ENCODE data around the gene CLRN2.

Gene CLRN2

DNA sequence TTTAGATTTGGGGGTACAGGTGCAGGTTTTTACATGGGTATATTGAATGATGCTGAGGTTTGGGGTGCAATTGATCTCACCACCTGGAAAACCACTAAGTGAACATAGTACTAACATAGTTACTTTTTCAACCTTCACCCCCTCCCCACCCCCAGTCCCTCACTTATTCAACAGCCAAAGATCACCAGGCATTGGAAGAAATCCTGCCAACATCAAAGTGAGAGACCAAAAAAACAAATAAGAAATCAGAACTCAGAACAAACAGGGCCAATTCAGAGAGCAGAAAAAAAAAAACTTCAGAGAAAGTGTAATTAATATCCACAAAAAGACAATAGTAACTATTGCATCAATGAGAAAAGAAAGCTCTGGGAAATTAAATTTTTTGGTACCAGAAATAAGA, 41.5 kb downstream of the CLRN2 start:
- TF ChIP-seq POLR2AphosphoS5 (IDR thresholded peaks at IDR 0.05; ENCODE audit: low read depth, low read length) = no peak
- TF ChIP-seq SIN3A (IDR thresholded peaks at IDR 0.05; ENCODE audit: borderline replicate concordance, insufficient read depth, low read length) = no peak
- TF ChIP-seq TAF1 (IDR thresholded peaks at IDR 0.05; ENCODE audit: borderline replicate concordance, insufficient read depth, low read length) = no peak
- TF ChIP-seq FOXP2 (optimal IDR thresholded peaks at IDR 0.05; ENCODE audit: borderline replicate concordance, extremely low read depth, extremely low read length, insufficient read depth) = no peak
- TF ChIP-seq, protein P1, sequence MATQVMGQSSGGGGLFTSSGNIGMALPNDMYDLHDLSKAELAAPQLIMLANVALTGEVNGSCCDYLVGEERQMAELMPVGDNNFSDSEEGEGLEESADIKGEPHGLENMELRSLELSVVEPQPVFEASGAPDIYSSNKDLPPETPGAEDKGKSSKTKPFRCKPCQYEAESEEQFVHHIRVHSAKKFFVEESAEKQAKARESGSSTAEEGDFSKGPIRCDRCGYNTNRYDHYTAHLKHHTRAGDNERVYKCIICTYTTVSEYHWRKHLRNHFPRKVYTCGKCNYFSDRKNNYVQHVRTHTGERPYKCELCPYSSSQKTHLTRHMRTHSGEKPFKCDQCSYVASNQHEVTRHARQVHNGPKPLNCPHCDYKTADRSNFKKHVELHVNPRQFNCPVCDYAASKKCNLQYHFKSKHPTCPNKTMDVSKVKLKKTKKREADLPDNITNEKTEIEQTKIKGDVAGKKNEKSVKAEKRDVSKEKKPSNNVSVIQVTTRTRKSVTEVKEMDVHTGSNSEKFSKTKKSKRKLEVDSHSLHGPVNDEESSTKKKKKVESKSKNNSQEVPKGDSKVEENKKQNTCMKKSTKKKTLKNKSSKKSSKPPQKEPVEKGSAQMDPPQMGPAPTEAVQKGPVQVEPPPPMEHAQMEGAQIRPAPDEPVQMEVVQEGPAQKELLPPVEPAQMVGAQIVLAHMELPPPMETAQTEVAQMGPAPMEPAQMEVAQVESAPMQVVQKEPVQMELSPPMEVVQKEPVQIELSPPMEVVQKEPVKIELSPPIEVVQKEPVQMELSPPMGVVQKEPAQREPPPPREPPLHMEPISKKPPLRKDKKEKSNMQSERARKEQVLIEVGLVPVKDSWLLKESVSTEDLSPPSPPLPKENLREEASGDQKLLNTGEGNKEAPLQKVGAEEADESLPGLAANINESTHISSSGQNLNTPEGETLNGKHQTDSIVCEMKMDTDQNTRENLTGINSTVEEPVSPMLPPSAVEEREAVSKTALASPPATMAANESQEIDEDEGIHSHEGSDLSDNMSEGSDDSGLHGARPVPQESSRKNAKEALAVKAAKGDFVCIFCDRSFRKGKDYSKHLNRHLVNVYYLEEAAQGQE (IDR thresholded peaks at IDR 0.05; ENCODE audit: insufficient read depth in 1 of 2, low read depth in 2 of 2, low read length in 2 of 2) = no peak

DNA sequence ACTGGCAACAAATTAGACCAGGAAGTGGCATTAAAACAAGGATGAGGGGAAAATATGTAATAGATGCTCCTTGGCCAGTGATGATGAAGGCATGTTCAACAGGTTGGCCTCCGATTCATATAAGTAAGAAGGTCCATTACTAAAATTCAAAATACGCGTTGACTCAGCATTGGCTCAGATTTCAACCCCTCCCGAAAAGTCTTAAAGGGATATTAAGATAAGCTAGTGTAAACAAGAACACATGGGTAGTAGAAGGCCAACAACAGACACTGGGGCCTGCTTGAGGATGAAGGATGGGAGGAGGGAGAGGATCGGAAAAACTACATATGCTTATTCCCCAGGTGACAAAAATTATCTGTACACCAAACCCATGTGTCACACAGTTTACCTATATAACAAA, 42.9 kb downstream of the CLRN2 start:
- TF ChIP-seq POLR2AphosphoS5 (IDR thresholded peaks at IDR 0.05; ENCODE audit: low read depth, low read length) = no peak
- TF ChIP-seq, protein P1 (IDR thresholded peaks at IDR 0.05; ENCODE audit: insufficient read depth in 1 of 2, low read depth in 2 of 2, low read length in 2 of 2) = no peak
- TF ChIP-seq FOXP2 (optimal IDR thresholded peaks at IDR 0.05; ENCODE audit: borderline replicate concordance, extremely low read depth, extremely low read length, insufficient read depth) = no peak
- no peak for TF ChIP-seq TAF1 (IDR thresholded peaks at IDR 0.05; ENCODE audit: borderline replicate concordance, insufficient read depth, low read length)
- TF ChIP-seq SIN3A (IDR thresholded peaks at IDR 0.05; ENCODE audit: borderline replicate concordance, insufficient read depth, low read length) = no peak

DNA sequence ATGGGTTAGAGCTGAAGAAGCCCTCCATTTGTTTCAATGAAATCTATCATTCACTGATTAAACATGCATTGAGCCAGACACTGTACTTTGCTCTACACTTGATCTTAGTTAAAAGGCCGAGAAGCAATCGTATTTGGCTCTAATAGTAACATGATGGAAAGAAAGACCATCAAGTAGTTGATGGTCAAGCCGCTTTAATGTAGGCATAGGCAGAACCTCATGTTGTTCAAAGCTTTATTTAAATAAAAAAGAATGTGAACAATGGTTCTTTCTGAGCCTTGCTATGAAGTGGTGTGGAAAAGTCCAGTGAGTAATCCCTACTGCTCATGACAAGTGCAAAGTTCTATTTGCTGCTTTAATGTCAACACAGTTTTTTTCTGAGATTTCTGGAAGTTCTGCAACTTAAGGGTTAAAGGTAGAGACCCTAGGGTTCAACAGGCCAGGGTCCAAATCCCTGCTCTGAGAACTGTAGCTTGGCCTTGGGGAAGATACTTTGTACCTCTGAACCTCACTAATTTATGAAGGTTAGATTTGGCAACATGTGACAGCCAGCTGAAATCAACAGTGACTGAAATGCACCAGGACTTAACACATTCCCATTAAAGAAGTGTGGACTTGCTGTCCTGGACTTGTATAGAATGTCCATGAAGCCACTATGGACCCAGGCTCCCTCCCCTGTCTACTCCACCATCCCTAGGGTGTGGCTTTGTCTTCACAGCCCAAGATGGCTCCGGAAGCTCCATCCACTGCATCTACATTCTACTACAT, 44.2 kb downstream of the CLRN2 start:
- no peak for TF ChIP-seq TAF1 (IDR thresholded peaks at IDR 0.05; ENCODE audit: borderline replicate concordance, insufficient read depth, low read length)
- no peak for TF ChIP-seq POLR2AphosphoS5 (IDR thresholded peaks at IDR 0.05; ENCODE audit: low read depth, low read length)
- TF ChIP-seq SIN3A (IDR thresholded peaks at IDR 0.05; ENCODE audit: borderline replicate concordance, insufficient read depth, low read length) = no peak
- TF ChIP-seq, protein P1 (IDR thresholded peaks at IDR 0.05; ENCODE audit: insufficient read depth in 1 of 2, low read depth in 2 of 2, low read length in 2 of 2) = no peak
- TF ChIP-seq FOXP2 (optimal IDR thresholded peaks at IDR 0.05; ENCODE audit: borderline replicate concordance, extremely low read depth, extremely low read length, insufficient read depth) = no peak

DNA sequence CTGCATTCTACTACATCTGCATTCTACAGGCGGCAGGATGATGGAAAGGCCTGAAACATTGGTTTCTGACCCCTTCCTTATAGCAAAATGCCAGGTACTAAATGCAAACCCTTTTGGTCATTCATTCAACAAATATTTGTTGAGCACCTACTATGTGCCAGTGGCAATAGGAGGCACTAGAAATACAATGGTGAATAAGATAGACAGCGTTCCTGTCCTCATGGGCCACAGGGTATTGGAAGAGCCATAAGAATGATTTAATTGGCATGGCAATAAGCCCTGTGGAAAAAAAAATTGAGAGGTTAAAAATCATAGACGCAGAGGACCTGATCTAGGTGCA, 44.7 kb downstream of the CLRN2 start:
- no peak for TF ChIP-seq TAF1 (IDR thresholded peaks at IDR 0.05; ENCODE audit: borderline replicate concordance, insufficient read depth, low read length)
- no peak for TF ChIP-seq FOXP2 (optimal IDR thresholded peaks at IDR 0.05; ENCODE audit: borderline replicate concordance, extremely low read depth, extremely low read length, insufficient read depth)
- TF ChIP-seq POLR2AphosphoS5 (IDR thresholded peaks at IDR 0.05; ENCODE audit: low read depth, low read length) = no peak

DNA sequence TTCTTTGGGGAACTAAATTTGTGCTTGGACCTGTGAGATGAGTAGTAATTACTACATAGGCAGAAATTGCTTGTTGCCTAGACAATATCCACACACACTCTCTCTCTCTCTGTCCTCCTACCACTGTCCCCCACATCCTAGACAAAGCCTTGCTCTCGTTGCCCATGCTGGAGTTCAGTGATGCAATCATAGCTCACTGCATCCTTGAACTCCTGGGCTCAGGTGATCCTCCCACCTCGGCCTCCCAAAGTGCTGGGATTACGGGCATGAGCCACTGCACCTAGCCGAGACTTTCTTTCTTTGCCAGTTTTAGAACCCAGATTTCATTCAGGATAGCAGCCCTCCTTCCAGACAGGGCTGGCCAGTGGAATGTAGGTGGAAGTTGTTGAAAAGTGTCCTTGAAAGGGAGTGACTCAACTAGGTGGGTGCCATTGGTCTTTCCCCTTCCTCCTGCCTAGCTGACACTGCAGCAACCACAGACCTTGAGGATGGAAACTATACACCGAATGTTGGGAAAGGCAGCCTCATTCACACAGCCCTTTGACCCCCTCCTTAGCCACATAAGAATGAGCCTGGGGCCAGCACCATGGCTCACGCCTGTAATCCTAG, 45.2 kb downstream of the CLRN2 start:
- TF ChIP-seq SIN3A (IDR thresholded peaks at IDR 0.05; ENCODE audit: borderline replicate concordance, insufficient read depth, low read length) (no peak), TAF1 (IDR thresholded peaks at IDR 0.05; ENCODE audit: borderline replicate concordance, insufficient read depth, low read length) (no peak), POLR2AphosphoS5 (IDR thresholded peaks at IDR 0.05; ENCODE audit: low read depth, low read length) (no peak), FOXP2 (optimal IDR thresholded peaks at IDR 0.05; ENCODE audit: borderline replicate concordance, extremely low read depth, extremely low read length, insufficient read depth) (no peak)
- TF ChIP-seq, protein P1 (IDR thresholded peaks at IDR 0.05; ENCODE audit: insufficient read depth in 1 of 2, low read depth in 2 of 2, low read length in 2 of 2) = no peak

Data from PFSK-1 (cell line).